ENCODE results near the gene CAPN10.
"Not testable (repeated sequence)": the region's sequence is repeated elsewhere in the genome, so short reads cannot be mapped to it uniquely, and the experiment has no call there.

The CAPN10 gene

DNA sequence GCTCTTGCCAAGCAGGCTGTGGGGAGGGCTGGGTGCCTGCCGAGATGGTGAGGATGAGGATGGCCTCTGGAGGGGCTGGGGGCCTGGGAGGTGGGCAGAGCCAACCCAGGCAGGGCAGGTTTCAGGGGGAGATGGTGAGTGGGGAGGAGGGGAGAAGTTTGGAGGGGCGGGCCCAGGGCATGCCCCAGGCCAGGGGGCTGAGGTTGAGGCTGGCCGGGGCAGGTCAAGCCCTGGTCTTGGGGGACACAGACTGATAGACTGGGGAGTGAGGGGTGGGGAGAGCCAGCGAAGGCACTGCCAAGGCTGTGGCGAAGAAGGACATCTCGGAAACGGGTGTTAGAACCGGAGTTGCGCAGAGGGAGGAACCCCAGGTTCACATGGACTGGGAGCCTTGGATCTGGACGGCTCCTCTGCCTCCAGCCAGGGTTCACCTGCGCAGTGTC lies 12.6 kb downstream of the CAPN10 start:
- FAIRE-seq (no peak), DNase-seq (ENCODE audit: extremely low spot score, insufficient read length, low read depth) (no peak)

DNA sequence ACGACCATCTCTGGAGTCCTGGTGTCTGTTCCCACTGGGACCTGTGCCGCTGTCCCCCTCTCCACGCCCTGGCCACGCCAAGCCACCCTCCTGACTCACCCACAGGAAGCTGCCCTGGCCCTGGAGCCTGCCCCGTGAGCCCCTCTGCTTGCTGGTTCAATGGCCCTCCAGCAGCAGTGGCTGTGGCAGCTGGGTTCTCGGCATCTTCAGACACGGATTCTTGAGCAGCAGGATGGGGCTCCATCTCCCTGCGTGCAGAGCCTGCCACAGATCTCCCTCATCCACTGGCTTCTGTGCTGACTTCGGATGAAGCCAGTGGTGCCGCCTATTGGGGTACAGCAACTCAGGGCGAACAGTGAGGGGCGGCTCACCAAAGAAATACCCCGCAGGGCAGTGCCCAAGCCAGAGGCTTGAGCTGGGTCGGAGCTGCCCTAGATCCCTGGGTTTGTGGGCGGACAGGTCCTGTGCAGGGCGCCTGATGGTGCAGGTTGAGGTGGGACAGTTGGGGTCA lies 14.0 kb downstream of the CAPN10 start:
- FAIRE-seq (no peak), DNase-seq (ENCODE audit: extremely low spot score, insufficient read length, low read depth) (no peak)

DNA sequence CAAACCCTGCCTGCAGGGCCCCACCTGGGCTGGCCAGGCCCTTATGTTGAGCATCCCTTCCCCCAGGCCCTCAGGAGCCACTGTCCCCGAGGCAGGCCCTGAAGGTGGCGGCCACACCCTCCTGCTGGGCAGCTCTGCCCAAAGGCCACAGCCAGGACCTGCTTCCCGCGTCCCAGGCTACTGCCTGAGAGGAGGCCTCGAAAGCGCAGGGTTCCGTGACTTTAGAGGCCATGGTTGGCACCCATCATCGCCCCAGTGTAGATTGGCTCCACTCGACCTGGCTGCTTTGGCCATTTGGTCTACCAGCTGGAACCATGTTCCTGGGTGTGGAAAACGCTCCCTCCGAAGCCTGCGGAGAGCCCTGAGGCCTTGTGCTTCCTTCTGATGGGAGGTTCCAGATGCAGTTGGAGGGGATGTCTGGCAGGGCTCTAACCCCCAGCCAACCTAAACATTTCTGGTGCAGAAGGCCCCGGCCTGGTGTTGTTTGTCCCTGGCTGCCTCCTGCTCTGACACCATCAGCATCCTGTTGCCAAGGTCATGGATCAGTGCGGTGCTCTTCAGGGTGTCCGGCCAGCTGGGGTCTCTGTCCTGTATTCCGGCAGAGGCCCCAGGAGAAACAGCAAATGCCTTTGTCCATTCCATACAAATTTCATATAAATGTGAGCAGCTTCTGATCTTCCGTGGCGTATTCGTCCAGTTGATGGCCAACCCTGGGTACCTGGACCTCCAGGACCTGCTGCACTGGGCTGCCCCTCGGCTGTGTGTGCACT lies 14.7 kb downstream of the CAPN10 start:
- FAIRE-seq (no peak), DNase-seq (ENCODE audit: extremely low spot score, insufficient read length, low read depth) (no peak)

DNA sequence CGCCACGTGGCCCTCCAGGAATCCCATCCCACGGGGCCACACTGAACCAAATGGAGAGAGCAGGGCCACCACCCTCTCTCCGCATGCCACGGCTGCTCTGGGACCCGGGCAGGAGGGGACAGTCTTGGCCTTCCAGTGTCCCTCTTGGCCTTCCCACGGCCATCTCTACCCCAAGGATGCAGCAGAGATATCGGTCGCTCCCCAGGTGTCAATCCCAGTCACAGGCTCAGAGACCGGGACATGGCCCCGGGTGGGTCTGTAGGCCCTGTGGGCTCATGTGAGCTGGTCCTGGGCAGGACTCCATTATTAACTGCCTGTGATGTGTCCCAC lies 15.3 kb downstream of the CAPN10 start:
- no peak for DNase-seq (ENCODE audit: extremely low spot score, insufficient read length, low read depth)
- FAIRE-seq: no peak

DNA sequence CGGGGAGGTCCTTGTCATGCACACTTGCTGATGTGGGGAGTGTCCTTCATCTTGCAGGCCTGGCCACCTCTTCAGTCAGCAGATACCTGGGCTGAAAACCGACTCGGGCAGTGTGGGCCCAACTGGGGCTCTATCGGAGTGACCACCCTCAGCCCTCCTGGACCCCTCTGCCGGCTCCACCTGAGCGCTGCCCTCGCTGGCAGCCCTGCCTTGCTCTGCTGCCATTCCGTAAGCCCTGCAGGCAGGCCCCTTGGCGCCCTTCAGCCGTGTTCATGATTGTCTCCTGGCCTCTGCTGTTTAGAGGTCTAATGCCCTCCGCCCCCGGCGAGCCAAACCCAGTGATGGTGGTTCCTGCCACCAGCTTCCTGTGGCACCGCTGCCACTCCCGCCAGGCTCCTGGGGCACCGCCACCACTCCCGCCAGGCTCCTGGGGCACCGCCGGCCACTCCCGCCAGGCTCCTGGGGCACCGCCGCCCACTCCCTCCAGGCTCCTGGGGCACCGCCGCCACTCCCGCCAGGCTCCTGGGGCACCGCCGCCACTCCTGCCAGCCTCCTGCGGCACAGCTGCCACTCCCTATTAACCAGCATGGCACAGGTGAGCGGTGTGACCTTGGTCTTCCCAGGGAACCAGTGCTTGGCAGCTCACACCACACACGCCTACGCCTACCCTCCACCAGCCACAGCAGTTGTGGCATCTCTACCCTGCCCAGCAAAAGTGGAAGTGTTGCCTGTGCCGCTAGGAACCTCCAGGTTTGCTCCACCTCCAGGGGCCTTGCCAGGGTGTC lies 15.9 kb downstream of the CAPN10 start:
- FAIRE-seq: no peak
- DNase-seq (ENCODE audit: extremely low spot score, insufficient read length, low read depth): no peak

DNA sequence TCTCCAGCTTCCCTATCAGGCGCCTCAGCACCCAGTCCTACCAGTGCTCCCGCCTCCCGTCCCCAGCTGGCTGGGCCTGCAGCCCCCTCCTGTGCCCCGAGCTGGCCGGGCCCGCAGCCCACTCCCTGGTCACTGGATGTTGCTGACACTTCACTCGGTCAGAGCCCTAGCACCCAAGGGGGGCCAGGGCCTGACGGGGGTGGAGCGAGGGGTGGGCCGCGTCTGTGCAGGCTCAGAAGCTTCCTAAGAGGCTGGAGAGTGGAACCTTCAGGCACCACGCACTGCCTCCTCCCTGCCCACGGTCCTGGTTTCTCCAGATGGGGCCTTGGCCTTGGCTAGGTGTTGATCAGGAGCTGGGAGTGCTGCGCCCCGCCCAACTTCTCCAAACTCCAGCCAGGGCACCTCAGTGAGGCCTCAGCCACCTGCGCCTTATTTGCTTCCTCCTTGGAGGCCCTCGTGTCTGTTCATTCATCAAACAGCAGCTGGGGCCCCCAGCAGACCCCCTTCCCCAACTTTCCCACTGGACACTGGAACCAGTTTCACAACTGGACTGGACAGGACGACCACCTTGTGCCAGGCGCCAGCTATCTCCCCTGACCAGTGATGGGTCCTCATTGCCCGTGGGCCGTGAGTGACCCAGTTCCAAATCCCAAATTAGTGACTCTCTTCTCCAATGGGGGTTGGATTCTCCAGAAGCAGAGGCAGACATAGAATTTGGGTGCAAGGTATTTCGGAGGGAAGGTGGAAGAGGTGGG lies 16.7 kb downstream of the CAPN10 start:
- FAIRE-seq: no peak
- DNase-seq (ENCODE audit: extremely low spot score, insufficient read length, low read depth): no peak

DNA sequence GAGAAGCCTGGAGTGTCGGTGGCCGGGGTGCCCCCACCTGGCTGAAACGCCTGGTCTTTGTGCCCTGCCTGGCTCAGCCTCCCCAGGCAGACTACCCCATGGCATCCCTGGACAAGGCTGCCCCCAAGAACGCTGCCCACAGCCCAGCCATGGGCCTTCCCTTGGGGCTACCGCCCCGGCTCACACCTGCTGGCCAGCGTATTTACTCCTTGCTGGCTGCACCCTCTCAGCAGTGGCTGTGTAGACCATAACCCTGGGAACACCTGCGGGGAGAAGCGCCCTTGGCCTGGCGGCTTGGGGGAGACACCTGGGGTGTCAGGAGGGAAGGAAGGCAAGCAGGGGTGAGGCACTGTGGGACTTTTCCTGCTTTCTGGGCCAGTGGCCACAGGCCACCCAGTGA lies 17.3 kb downstream of the CAPN10 start:
- no peak for FAIRE-seq
- DNase-seq (ENCODE audit: extremely low spot score, insufficient read length, low read depth): no peak

DNA sequence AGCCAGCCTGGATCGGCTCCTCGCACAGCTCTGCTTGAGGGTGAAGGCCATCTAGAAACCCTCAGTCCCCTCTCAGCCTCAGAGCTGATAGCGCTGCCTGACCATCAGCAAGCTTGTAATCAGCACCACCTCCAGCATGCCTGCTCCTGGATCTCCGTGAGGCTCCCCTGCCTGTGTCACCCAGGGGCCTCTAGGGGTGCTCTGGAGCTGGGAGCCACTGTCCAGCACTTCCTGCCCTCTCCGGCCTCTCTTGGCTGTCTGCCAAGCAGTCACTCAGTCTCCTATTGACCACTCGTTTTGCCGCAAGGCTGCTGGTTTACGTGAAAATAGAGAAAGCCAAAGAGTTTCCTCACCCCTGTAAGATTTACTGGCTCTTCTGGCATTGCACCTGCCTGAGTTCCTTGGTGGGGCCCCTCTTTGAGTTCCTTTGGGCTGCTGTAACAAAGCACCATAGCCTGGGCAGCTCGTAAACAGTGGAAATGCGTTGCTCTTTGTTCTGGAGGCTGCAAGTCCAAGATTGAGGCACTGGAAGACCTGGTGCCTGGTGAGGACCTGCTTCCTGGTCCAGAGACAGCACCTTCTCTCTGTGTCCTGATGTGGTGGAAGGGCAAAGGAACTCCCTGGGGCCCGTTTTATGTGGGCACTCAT lies 17.9 kb downstream of the CAPN10 start:
- FAIRE-seq (no peak), DNase-seq (ENCODE audit: extremely low spot score, insufficient read length, low read depth) (no peak)

DNA sequence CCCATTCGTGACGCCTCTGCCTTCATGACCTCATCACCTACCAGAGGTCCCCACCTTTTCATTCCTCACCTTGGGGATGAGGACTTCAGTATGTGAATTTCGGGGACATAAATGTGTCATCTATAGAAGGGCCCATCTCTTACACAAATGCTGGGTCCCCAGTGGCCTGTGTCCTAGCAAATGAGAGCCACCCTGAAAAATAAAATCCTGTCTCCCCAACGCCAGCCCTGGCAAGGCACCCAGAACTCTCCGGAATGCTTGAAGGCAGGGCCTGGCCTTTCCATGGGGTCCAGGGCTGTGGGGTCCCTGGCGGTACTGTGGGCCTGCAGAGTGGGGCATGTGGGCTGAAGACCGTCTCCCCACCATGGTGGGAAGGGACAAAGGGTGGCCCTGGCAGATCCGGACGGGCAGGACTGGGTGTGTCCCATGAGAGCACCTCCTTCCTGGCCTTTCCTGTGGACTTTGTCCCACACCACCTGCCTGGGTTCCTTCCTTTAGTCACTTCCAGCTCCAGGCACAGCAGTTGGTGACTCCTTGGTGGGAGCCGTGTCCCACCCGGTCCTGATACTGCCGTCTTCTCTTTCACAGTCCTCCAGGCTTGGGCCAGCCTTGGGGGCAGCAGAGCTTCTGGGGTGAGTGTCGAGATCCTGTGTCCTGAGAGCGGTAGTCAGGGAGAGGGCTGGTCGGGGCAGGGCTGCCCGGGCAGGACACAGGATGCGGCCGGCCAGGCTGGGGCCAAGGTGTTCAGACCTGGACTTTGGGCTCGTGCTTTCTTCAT lies 18.6 kb downstream of the CAPN10 start:
- DNase-seq (ENCODE audit: extremely low spot score, insufficient read length, low read depth): no peak
- no peak for FAIRE-seq

DNA sequence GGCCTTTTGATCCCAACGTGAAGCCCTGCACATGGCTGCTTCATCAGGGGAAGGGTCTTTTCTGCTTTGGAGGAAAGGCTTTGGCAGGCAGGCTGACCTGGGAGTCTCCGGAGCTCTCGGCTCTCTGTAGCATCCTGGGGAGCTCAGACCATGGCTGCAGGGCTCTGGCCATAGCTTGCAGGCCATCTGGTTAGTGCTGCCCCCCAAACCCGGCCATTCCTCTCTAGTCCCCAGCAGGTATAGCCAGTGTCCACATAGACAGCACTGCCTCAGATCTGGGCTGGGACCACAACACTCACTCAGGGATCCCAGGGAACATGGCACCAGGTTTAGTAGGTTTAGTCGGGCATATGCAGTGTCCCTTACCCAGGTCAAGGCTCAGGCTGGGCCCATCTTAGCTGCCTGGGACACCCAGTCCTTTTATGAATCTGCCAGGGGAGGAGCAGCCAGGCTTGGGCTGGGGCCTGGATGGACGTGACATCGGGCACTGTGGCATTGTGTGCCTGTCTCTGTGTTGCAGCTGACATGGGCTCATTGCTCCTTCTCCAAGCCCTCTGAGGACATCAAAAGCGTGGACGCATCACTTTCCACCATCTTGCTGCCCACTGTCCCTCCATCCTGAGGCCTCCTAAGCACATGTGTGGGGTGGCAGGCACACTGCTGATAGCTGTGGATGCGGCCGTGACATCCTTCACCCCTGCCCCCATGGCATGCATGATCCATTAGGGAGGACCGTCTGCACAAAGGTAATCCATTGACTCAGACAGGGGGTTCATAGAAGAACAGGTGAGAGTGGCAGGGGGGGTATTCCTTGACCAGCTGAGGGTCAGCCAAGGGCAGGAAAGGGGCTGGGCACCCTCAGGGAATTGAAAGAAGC lies 19.6 kb downstream of the CAPN10 start:
- FAIRE-seq: no peak
- no peak for DNase-seq (ENCODE audit: extremely low spot score, insufficient read length, low read depth)

DNA sequence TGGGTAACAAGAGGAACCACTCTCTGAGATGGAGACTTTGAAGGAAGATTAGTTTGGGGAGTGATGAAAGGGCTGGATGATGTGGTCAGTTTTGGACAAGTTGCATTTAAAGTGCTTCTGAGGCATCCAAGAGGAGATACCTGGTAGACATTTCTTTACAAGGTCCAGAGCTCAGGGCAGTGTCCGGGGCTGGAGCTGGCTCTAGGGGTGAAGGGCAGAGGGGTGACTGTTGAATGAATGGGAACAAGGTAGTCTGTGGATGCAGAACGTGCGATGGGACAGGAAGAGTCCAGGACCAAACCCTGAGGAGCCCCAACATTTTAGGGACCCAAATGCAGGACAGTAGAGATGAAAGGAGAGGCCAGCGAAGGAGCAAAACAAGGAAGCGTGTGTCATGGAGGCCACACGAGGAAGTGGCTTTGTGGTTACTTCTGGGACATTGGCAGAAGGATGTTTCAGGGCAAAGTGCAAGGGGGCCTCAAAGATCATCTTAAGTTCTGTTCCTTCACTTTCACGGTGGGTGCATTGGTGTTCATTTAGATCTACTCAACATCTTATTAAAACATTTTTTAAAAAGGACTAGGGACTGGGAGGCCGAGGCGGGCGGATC lies 25.2 kb downstream of the CAPN10 start:
- DNase-seq (ENCODE audit: extremely low spot score, insufficient read length, low read depth) (no peak), FAIRE-seq (no peak)

DNA sequence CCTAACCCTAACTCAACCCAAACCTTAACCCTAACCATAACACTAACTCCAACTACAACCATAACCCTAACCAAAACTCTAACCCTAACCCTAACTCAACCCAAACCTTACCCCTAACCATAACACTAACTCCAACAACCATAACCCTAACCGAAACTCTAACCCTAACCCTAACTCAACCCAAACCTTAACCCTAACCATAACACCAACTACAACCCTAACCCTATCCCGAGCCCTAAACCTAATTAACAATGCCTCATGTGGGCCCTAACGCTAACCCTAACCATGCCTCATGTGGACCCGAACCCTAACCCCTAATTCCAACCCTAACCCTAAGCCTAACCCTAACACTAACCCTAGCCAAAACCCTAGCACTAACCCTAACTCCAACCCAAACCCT lies 27.2 kb downstream of the CAPN10 start:
- DNase-seq (ENCODE audit: extremely low spot score, insufficient read length, low read depth) (no peak), FAIRE-seq (no peak)

DNA sequence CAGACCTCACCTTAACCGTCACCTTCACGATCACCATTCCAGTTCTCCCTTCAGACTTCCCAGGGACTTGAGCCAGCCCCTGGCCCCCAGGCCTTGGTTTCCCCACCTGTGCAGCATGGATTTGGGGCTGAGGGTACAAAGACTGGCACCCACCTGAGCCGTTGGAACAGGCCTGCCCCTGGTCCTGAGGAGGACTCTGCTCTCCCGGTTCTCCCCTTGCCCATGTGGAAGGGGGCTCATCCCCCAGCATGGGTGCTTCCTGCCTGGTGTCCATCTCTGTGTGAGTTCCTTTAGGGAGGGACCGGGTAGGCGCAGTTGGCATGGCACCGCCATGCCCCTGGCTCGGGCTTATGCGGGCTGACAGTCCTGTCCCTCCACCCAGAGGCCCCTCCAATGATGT lies 27.9 kb downstream of the CAPN10 start:
- FAIRE-seq (no peak), DNase-seq (ENCODE audit: extremely low spot score, insufficient read length, low read depth) (no peak)

DNA sequence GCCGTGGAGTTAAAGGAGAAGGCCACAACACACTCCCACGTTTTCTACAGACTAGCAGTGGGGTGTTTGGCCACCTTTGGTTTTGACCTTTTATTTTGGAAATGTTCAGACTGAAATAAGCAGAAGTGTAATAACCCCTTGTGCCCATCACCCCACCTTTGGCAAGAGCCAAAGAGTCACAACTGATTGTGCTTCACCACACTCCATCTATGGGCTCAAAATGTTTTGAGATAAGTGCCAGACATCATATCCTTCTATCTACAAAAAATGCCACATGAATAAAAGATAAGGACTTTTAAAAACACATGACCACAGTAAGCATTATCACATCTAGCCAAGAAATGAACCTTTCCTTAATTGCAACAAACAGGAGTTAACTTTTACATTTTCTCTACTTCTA lies 28.9 kb downstream of the CAPN10 start:
- no peak for FAIRE-seq
- no peak for DNase-seq (ENCODE audit: extremely low spot score, insufficient read length, low read depth)

DNA sequence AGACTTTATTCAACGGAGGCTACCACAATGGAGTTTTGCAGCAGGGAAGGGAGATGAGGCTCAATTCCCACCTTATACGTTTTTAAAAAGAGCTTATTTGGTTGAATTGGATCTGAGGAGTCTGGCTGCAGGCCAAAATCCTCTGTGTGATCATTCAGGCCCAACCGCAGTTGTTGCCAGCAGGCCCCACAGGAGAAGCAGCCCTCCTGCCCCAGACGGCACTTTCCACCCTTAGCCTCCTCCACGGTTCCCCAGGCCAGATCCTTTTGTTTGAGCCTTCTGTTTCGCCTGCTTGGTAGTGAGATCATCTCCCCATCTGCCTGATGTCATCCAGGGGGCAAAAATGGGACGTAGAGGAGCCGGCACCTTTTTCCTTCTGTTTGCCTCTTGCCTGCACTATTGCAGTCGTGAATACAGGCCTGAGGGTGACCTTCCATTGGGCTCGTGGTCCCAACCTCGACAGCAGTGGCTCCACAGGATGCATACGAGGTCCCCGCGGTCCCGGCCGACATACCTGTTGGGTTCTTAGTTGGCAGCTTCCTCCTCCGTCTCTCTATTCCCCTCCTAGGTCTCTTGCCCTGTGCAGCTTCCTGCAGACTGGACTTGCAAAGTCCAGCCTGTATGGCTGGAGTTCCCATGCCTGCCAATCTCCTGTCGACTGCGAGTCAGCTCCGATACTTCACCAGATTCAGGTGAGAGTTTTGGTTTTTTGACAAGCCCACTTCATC lies 29.4 kb downstream of the CAPN10 start:
- FAIRE-seq (no peak), DNase-seq (ENCODE audit: extremely low spot score, insufficient read length, low read depth) (no peak)

DNA sequence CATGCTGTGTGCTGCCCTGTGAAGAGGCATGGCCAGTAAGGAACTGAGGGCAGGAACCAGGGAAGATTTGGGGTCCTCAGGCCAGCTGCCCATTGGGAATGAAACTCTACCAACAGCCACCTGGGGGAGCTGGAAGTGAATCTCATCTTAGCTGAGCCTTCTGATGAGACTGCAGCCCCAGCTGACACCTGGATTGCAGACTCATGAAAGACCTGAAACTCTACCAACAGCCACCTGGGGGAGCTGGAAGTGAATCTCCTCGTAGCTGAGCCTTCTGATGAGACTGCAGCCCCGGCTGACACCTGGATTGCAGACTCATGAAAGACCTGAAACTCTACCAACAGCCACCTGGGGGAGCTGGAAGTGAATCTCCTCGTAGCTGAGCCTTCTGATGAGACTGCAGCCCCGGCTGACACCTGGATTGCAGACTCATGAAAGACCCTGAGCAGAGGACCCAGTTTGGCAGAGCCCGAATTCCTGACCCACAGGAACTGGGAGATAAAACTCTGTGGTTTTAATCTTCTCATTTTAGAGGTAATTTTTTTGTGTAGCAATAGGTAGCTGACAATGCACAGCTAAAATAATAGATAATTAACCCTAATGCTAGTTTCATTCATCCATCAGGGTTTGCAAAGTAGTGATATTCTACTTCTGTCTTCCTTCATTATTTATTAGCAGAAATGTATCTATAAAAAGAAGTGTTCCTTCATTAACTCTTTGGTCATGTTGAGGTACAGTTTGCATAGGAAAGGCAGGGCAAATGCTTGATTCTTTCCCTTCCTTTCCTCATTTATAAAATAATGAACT lies 30.5 kb downstream of the CAPN10 start:
- not testable (repeated sequence) for DNase-seq (ENCODE audit: extremely low spot score, insufficient read length, low read depth); FAIRE-seq

DNA sequence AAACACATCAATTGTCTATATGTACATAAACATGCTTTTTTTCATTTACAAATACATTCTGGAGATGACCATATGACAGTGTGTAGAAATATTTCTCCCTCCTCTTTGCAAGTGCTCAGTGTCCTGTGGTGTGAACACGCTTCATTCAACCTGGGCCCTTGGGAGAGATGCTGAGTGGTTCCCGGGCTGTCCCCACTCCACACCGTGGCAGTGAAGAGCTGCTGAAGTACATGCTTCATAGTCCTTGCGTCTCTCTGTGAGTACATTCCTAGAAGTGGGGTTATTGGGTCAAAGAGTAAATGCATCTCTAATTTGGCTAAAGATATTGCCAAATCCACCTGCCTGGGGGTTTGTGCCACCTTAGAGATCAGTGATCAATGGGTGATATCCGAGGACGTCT lies 32.2 kb downstream of the CAPN10 start:
- no peak for FAIRE-seq
- DNase-seq (ENCODE audit: extremely low spot score, insufficient read length, low read depth): no peak
